H1 (cell line): ENCODE measurements around the gene RP9. TPM values are rescaled to one million over a fixed set of nuclear protein-coding genes. Genes with fewer than 3 reads are reported as not detected.
A peak's percentile ranks its signal among the peaks of the same experiment; 100 is the strongest.

Experiments
- CTCF ChIP-seq, 3 experiments: IDR thresholded peaks; 1 replicate in 2 of 3; 2 replicates in 1 of 3; pipeline versions ENCODE4 v1.5.1 to v1.6.1; 2011; ENCODE audit warnings: low read length in 3 of 3, mild to moderate bottlenecking in 3 of 3, inconsistent platforms in 2 of 3, low read depth in 1 of 3, moderate library complexity in 1 of 3; ENCODE audit not compliant: insufficient read depth in 1 of 3; ENCODE audit errors: control extremely low read depth in 1 of 3
- EGR1 ChIP-seq: IDR thresholded peaks from 2 replicates; pipeline ENCODE4 v1.6.1; 2011; ENCODE audit warnings: low read depth, low read length, borderline replicate concordance
- EP300 ChIP-seq, 2 experiments: IDR thresholded peaks; 1 replicate in 1 of 2; 2 replicates in 1 of 2; pipeline ENCODE4 v1.6.1; 2011 to 2012; ENCODE audit warnings: low read depth in 2 of 2, low read length in 2 of 2, mild to moderate bottlenecking in 2 of 2, borderline replicate concordance in 1 of 2, inconsistent platforms in 1 of 2, moderate library complexity in 1 of 2
- HDAC2 ChIP-seq, 2 experiments: fragments of 300-600 bp in 1 of 2; sonication (generic) in 1 of 2; IDR thresholded peaks; 2 replicates each; pipeline ENCODE4 v1.6.1; 2011 to 2012; ENCODE audit warnings: low read depth in 2 of 2, low read length in 2 of 2, mild to moderate bottlenecking in 2 of 2, moderate library complexity in 2 of 2, borderline replicate concordance in 1 of 2, inconsistent platforms in 1 of 2
- PHF8 ChIP-seq: fragments of 200-600 bp; sonication (generic); conservative IDR thresholded peaks from 2 replicates; pipeline ENCODE4 v1.7.1; 2012; ENCODE audit warnings: low read depth, mild to moderate bottlenecking, inconsistent platforms, low read length, moderate library complexity
- RBBP5 ChIP-seq: IDR thresholded peaks from 2 replicates; pipeline ENCODE4 v1.7.1; 2012; ENCODE audit warnings: low read depth, mild to moderate bottlenecking, inconsistent platforms, low read length, moderate library complexity, borderline replicate concordance
- TEAD4 ChIP-seq: IDR thresholded peaks from 2 replicates; pipeline ENCODE4 v1.6.1; 2012; ENCODE audit warnings: low read depth, low read length, inconsistent platforms, mixed read lengths
- polyA plus RNA-seq, 7 experiments: library from polyadenylated mRNA; depleted of rRNA in 3 of 7; stranded (reverse) in 5 of 7; unstranded in 2 of 7; fragments of >200 nt in 5 of 7; fragments of 200-250 nt in 2 of 7; gene quantifications; 1 replicate in 5 of 7; 2 replicates in 1 of 7; 4 replicates in 1 of 7; pipeline versions ENCODE4 v1.2.1 to v1.2.3, GENCODE V29; 2011 to 2013; ENCODE audit warnings: missing spikeins in 2 of 7, mixed read lengths in 2 of 7
- total RNA-seq: library from RNA; stranded (reverse); fragmentation: NEBNext Ultra II Directional; extraction: Animal tissue kit (Norgen Biotek cat#: 25700); gene quantifications from 2 replicates; pipeline ENCODE4 v1.2.1, GENCODE V29; 2021

RP9 gene
- total and polyA plus RNA-seq, 2 of the 8 experiments (the other 6 are each of a cell fraction or from before 2014, with no cell fraction given) = 11.0 to 12.4 TPM

GRCh38 chr7:33109005-33109757 is at the start of gene RP9 (continued):
- TF ChIP-seq CTCF (IDR thresholded peaks at IDR 0.05; ENCODE audit: control extremely low read depth in 1 of 3, insufficient read depth in 1 of 3, low read depth in 1 of 3, low read length in 3 of 3) (peak; percentile 32 to 78 (median 55)), PHF8 (peak; percentile 82), HDAC2 (IDR thresholded peaks at IDR 0.05; ENCODE audit: borderline replicate concordance in 1 of 2, low read depth in 2 of 2, low read length in 2 of 2) (peak; percentile 66 to 74; a peak in 2 of 4 replicates), EGR1 (peak; percentile 56), RBBP5 (peak; percentile 91; the same call in 1 of the 2 replicates), TEAD4 (0 out of 2 replicates have a peak, but pooled peaks have one; percentile 1), EP300 (IDR thresholded peaks at IDR 0.05; ENCODE audit: borderline replicate concordance in 1 of 2, low read depth in 2 of 2, low read length in 2 of 2) (0 out of 3 replicates have a peak, but pooled peaks of 1 of the 2 experiments have one; percentile 35)
- TF ChIP-seq, all 59 proteins: peak for 11
